Hepatic stellate cell (primary cell): ENCODE data around the gene OR6Q1.
"Not testable (repeated sequence)": the region's sequence is repeated elsewhere in the genome, so short reads cannot be mapped to it uniquely, and the experiment has no call there.

Experiments
- DNase-seq: peaks from one replicate; pipeline ENCODE4 v3.0.0; 2011; ENCODE audit warnings: low spot score

OR6Q1 gene, protein sequence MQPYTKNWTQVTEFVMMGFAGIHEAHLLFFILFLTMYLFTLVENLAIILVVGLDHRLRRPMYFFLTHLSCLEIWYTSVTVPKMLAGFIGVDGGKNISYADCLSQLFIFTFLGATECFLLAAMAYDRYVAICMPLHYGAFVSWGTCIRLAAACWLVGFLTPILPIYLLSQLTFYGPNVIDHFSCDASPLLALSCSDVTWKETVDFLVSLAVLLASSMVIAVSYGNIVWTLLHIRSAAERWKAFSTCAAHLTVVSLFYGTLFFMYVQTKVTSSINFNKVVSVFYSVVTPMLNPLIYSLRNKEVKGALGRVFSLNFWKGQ

DNA sequence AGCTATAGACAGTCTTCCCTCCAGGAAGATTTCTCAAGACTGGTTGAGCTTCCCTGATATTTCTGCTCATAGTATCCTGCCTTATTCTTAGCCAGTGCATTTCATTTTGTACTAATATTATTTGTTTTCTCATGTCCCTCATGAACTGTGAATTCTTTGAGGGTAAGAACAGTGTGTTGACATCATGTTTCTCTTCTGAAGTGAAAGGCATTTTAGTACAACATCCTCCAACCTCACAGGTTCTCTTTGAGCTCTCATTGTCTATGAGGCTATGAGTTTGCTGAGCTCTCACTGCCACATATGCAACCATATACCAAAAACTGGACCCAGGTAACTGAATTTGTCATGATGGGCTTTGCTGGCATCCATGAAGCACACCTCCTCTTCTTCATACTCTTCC is at the start of gene OR6Q1:
OR6Q1 (plus strand) TSS at position 301 of the 400 bp plus-strand sequence; CDS start at position 301, 0 bp downstream.
- no peak for DNase-seq

DNA sequence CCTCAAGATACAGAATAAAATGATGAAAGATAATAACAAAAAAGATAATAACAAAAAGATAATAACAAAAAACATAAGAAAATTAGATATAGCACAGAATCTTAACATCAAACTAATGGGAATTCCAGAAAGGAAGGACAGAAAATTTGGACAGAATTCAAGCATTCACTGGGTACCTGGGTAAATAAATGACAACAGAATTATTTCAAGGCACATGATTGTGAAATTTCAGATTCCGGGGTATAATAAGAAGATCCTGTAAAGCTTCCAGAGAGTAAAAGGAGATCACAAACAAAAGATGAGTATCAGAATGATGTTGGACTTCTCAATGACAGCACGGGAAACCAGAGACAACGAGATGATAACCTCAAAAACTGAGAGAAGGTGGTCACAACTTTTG is 49.2 kb upstream of the OR6Q1 start:
- DNase-seq: no peak

DNA sequence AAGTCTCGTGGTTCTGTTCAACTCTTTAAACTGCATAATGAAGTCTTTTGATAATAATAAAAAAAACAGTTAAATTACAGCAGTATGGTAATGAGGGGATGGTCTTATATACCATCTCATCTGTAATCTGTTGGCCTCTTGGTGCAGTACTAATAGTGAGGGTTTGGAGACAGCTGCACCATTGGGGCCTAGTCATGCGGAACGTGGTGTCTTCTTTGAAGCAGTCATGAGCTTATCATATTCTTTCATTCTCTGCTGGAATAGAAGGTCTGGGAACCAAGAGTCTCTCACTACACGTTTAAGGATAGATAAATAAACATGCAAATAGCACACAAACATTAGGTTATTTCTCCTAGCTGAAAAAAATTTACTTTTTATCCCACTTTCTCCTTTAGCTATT is 48.0 kb upstream of the OR6Q1 start:
- no peak for DNase-seq

DNA sequence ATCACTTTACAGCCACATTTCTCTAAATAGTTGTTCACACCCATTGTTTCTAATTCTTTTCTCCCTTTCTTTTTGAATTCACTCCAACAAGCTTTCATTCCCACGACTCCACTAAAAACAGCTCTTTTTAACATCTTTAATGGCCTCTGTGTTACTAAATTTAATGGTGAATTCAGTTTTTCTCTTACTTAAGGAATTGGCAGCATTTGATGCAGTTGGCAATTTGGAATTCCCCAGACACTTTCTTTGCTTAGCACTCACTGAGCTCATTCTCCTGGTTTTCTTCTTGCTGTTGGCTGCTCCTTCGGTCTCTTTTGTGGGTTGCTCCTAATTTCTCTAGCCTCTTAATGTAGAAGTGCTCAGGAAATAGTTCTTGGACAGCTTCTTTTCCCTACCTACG is 47.6 kb upstream of the OR6Q1 start:
- no peak for DNase-seq

DNA sequence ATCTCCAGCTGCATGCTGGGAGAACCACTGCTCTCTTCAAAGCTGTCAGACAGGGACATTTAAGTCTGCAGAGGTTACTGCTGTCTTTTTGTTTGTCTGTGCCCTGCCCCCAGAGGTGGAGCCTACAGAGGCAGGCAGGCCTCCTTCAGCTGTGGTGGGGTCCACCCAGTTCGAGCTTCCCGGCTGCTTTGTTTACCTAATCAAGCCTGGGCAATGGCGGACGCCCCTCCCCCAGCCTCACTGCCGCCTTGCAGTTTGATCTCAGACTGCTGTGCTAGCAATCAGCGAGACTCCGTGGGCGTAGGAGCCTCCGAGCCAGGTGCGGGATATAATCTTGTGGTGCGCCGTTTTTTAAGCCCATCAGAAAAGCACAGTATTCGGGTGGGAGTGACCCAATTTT is 31.2 kb upstream of the OR6Q1 start:
- not testable (repeated sequence) for DNase-seq

DNA sequence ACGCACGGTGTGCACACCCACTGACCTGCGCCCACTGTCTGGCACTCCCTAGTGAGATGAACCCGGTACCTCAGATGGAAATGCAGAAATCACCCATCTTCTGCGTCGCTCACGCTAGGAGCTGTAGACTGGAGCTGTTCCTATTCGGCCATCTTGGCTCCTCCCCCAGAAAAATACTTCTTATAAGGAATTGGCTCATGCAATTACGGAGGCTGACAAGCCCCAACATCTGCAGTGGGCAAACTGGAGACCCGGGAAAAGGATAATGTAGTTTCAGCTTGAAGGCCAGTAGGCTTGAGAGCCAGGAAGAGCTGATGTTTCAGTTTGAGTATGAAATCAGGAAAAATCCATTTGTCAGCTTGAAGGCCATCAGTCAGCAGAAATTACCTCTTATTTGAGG is 30.7 kb upstream of the OR6Q1 start:
- DNase-seq: not testable (repeated sequence)

DNA sequence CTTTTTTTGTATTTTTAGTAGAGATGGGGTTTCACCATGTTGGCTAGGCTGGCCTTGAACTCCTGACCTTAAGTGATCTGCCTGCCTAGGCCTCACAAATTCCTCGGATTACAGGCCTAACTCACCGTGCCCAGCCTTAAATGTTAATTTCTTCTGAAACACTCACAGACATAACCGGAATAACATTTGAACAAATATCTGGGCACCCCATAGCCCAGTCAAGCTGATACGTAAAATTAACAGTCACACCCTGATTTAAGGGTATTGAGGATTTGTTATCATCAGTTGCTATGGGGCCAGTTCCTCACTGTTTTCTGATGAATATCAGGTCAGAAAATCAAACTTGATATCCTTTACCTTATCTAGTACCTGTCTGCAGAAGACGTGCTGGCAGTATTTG is 30.1 kb upstream of the OR6Q1 start:
- DNase-seq: no peak

DNA sequence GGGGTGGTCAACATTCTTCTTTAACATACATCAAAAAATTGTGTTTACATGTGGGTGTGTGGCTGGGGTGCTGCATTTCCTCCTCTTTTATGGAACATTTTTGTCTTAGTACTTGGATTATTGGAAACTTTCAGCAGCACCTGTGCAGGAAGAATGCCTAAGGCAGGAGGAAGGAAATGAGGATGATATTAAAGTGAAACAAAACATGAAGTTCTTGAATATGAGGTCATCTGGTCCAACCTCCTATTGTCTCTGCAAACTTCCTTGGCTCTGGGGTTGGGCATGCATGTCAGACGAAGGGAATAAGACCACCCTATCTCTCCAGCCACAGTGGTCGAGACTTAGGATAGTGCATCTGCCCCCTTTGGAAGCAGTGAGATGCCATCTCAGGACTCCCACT is 27.7 kb upstream of the OR6Q1 start:
- no peak for DNase-seq

DNA sequence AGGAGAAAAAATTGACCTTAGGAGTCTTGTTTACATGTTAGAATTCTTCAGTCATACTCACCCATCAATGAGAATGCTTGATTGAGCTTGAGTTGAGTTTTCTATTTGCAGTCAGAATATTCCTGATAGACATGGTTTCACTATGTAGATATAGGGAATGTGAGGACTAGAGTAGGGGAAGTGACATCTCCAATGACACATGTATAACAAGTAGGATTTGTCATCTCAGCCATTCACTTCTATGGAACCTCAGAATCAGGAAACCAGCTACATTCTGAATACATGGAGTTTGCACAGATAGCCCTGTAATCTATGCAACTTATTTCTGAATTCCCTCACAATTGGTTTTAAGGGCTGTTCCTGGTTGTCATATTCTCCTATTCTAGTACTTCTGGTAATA is 27.2 kb upstream of the OR6Q1 start:
- no peak for DNase-seq

DNA sequence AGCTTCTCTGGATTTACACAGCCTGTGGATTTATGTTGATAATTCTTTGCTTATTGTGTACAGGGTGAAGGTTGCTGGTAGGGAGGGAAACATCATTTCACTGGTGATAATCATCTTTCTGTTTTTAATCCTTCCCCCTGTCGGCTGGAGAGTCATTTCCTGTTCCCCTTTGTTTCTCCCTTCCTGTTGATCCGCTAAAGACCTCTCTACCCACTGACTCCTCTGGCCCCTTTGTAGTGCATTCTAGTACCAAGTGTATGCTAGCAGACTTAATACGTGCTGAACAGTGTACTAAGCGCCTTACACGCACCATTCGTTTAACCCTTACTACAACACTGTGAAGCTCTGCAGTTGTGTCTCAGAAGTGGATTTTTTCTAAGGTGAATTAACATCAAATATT is 26.1 kb upstream of the OR6Q1 start:
- no peak for DNase-seq

DNA sequence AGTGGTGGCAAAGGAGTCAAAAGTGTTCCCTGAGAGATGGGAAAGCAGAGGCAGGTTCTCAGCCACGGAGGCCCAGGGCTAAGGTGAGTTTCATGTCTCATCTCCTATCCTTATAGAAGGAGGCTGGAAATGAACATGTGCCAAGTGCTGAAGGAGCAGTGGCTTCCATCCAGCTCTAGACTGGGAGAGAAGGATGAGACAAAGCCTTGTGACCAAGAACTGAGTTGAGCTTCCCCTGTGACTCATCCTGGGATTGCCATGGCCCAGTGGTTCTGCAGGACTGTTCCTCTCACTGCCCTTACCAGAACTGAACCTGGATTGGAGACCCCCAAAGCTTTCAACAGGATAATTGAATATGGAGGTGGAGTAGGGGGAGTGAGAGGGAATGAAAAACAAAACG is 23.8 kb upstream of the OR6Q1 start:
- DNase-seq: peak; percentile 14

DNA sequence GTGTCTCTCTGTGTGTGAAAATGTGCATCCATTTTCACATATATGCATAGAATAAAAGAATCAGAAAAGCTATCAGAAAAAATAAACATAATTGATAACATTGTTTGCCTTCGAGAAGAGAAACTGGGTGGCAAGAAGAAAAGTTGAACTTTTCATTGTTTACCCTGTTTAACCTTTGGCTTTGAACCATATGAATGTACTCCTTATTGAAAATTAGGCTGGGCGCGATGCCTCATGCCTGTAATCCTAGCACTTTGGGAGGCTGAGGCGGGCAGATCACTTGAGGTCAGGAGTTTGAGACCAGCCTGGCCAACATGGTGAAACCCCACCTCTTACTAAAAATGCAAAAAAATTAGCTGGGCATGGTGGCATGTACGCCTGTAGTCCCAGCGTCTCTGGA is 19.0 kb upstream of the OR6Q1 start:
- DNase-seq: no peak

DNA sequence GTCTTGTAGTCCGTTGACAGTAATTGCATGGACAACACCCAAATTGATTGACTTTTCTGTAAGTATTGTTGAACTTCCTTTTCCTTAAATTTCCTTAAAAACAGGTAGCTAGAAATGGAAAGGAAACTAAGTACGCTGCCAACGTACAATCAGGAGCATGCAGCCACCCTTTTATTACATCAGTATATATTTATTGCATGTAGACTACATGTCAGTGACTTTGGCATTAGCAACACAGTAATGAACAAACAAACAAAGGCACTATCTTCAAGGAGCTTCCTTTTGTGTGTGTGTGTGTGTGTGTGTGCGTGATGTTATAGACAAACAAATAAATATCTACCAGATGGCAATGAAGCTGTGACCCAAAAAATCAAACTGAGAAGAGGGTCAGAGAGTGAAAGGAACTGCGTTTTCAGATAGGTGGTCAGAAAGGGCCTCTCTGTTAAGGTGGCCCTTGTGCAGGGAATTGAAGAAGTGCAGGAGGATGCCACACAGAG is 7.3 kb upstream of the OR6Q1 start, which contains the start of gene OR9Q1:
OR9Q1 (plus strand) TSS at position 447 of the 497 bp plus-strand sequence. CDS start 155,564 bp downstream, outside the sequence.
- DNase-seq: no peak

DNA sequence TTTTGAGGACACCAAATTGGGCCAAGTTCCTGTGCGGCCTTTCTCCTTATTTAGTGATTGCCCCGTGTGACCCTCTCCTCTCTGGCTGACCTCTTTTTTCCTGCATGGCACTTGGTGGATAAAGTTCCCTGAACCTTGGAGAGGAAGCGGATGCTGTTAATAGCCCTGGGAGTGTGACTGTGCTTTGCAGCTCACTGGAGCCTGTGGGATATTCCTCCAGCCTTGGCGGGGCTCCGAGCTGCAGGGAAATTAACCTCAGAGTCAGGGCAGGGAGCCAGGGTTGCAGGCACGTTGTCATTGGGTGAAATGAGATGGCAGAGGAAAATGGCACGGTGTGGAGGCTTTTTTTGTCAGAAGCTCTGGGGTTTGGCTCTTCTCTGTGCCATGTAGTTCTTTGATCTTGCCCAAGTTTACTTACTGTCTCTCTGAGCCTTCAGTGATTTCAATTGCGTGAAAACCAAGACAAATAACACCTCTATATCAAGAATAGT is 6.1 kb upstream of the OR6Q1 start:
- DNase-seq: peak; percentile 14

DNA sequence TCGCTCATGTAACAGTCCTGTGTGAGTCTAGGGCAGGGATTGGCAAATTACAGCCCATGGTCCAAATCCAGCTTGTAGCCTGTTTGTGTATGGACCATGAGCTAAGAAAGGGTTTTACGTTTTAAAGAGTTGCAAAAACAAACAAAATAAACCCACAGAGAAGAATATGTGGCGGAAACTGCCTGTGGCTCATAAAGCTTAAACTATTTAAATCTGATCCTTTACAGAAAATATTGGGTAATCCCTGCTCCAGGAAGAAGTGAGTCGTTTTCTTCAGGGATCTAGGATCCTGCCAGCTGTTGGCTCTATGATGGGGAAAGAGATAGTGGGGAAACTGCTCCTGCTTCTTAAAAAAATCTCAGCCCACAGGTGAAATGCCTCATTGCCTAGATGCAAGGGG is 3.4 kb upstream of the OR6Q1 start:
- peak; percentile 24 for DNase-seq

DNA sequence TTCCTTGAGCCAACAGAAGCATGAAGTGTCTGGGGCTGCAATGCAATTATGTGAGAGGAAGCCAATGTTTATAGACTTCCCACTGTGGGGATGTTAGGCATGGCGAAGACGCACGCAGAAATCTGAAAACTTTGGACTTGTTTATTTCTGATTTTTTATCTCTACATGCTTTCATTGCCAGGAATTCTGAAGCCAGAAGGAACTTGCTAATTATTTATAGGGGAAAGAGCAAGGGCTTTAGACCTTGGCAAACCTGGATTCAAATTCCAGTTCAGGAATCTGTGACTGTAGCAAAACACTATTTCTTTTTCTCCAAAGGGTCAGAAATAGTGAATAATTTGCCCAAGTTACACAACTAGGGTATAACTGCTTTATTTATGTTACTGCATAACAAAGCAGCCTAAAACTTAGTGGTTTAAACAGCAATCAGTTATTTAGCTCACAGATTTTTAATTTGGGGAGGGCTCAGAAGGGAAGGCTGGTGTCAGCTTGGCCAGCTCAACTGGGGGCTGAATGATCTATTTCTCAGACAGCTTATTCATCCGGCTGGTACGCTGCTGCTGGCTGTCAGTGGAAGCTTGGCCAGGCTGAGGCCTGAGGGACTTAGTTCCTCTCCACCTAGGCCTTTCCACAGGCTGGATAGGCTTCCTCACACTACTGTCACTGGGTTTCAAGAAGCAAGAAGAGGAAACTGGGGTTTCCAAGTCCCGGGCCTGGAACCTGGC is 1.9 kb upstream of the OR6Q1 start:
- DNase-seq: peak; percentile 5

DNA sequence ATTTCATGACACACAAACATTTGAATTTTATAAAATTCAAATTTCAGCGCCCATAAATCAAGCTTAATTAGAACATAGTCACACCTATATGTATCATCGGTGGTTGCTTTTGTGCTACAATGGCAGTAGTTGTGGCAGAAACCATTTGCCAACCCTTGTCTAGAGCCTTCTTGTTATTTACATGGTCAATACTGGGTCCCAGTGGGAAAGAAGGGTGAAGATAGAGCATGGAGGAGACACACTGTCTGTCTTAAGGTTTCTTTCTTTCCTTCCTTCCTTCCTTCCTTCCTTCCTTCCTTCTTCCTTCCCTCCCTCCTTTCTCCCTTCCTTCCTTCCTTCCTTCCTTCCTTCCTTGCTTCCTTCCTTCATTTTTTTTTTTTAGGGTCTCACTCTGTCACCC is 3.7 kb downstream of the OR6Q1 start:
- DNase-seq: no peak

DNA sequence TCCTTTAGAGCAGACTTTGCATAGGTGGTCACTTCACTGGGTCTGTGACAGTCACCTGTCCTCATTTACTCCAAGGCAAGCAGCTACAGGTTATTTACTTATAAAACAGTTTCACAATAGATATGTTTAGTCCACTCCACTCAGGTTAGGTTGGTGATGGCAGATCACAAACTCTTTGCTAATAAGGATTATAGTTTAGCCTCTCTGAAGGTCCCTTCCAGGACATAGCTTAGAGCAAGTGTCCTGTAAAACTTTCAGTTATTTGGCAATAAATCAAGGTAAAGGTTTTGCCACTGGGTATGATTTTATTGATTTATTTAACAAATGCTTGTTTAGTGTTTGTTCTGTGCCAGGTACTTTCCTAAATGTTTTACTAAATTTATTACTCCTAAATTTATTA is 8.8 kb downstream of the OR6Q1 start:
- no peak for DNase-seq

DNA sequence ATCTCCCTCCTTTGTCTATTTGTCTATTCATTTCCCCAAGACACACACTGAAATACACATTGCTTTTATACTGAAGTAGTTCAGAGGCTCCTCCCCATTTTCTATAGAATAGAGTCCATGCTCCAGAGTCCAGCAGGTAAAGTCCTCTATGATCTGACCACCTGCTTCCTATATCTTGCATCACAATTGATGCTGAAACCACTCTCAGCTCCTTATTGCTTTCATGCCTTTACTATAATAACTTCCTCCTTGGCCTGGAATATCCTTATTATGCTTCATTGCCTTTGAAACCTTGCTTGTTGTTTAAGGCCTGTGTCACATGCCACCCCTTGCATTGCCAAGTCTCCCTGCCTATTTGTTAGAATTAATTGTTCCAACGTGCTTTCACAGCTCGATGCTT is 12.6 kb downstream of the OR6Q1 start:
- no peak for DNase-seq

DNA sequence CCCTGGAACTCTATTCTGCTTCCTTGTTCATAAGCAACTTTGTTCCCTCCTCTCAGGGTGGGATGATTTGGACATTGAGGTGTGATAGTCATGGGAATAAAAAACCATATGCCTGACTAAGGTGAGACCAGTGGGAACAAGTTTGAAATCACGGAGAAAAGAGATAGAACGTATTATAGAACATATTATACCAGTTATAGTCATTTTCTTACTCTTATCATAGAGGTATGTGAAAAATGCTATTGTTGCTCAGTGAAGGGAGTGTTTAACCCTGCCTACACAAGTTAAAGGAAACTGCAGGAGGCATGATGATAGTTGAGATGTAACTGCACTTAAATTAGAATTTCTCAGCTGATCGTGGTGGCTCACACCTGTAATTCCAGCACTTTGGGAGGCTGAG is 15.5 kb downstream of the OR6Q1 start:
- DNase-seq: no peak

DNA sequence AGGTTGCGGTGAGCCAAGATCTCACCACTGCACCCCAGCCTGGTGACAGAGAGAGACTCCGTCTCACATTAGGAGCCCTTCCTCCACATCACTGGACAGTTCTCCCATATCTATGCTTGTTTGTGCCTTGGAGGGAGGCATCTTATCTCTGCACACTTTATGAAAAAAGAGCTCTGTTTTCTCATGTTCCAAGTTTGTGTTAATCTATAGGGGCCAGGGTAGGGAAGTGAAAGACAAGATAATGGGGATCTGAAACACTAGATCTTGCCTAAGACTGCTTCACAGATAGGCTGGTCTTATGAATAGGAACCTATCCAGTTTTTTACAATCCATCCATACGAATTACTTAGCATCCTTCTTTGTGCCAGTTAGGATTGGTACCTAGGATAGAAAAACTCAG is 17.1 kb downstream of the OR6Q1 start:
- no peak for DNase-seq

DNA sequence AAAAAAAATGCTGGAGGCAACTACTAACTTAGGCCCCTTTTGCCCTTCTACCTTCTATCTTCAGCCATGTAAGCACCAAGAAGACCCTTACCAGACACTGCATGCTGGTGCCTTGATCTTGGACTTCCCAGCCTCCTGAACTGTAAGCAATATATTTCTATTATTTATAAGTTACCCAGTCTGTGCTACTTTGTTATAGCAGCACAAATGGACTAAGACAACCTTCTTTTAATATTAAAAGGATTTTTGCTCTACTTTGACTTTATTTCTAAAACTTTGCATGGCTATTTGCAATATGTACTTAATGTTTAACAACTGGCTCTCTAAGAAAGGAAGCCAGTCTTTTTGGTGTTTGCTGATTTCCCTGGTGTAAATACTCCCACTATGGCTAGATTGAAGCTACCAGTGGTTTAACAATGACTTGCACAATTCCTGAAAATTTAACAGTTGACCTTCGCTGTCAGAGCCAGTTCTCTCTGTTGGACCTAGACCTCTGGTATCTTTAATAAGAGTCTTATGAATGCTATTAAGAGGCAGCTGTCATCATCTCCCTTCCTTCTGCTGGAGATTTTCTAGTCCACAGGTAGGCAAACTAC is 25.2 kb downstream of the OR6Q1 start:
- no peak for DNase-seq

DNA sequence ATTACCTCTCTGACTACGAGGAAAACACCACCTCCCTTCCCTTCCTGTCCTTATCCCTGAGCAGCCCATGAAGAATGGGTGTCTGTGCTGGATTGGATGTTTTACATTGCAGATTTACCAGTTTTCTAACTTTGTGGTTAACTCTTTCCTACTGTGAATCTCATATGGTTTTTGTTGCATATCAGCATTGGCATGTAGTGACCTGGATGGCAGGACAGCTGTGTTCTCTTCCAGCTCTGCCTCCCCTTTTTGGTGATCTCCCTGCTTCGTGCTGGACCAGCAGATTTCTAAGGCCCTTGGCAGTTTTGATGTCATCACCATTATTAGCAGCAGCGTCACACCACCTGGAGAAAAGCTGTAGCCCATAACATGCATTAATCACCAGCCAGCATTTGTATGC is 26.7 kb downstream of the OR6Q1 start:
- no peak for DNase-seq
